DMS153 (cell line): ENCODE measurements around the gene PPP4R4.
"Not testable (repeated sequence)": the region's sequence is repeated elsewhere in the genome, so short reads cannot be mapped to it uniquely, and the experiment has no call there.

Source experiments
- DNase-seq: peaks from one replicate; lab custom pipeline; 2025; lab: John Stamatoyannopoulos, UW

The PPP4R4 gene

GRCh38 chr14:94143711-94144110 is 30.4 kb upstream of the PPP4R4 start:
- DNase-seq: no peak

GRCh38 chr14:94144765-94145164 is 29.4 kb upstream of the PPP4R4 start:
- DNase-seq: no peak

- peak; percentile 86 for DNase-seq
These were observed 28.1 kb upstream of the PPP4R4 start for GRCh38 chr14:94145902-94146527.

GRCh38 chr14:94152676-94153075 is 21.4 kb upstream of the PPP4R4 start:
- DNase-seq: no peak

DNA sequence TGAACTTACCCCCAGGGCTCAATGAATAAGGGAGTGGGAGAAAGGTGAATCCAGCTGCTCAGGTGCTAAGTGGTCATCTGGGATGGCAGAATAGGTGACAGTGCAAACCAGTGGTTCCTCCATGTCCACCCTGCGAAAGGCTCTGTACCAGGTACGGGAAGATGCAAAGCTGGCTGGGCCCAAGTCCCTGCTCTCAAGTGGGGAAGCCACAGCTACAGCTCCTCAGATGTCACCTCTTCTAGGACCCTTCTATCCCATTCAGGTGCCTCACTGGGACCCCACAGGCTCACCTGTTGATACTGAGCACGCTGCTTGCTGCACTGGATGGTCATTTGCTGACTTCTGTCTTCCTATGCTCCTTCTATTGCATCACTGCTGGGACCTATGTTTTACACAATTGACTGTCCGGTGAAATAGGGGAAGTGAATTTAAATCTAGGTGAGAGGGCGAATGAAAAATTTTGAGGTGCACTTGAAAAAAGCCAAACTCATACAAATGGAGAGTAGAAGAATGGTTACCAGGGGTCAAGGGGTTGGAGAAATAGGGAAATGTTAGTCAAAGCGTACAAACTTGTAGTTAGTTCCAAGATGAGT is 20.3 kb upstream of the PPP4R4 start:
- DNase-seq: no peak

DNA sequence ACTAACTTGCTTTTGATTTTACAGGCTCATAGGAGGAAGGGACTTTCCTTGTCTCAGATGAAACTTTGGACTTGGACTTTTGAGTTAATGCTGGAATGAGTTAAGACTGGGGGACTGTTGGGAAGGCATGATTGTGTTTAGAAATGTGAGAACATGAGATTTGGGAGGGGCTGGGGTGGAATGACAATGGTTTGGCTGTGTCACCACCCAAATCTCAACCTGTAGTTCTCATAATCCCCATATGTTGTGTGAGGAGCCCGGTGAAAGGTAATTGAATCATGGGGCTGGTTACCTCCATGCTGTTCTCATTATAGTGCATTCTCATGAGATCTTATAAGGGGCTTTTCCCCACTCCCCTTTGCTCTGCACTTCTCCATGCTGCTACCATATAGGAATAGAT is 18.0 kb upstream of the PPP4R4 start:
- DNase-seq: not testable (repeated sequence)

GRCh38 chr14:94157197-94157596 is 16.9 kb upstream of the PPP4R4 start:
- peak; percentile 83 for DNase-seq

GRCh38 chr14:94158239-94158883 is 15.8 kb upstream of the PPP4R4 start:
- no peak for DNase-seq

DNA sequence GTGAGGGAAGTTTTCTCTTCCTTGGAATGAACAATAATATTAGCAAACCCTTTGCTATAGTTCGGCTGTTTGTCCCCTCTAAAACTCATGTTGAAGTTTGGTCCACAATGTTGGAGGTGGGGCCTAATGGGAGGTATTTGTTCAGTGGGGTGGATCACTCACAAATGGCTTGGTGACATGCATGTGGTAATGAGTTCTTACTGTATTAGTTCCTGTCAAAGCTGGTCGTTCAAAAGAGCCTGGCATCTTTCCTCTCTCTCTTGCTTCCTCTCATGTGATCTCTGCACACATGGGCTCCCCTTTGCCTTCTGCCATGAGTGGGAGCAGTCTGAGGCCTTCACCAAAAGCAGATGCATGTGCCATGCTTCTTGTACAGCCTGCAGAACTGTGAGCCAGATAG is 13.1 kb upstream of the PPP4R4 start:
- DNase-seq: no peak

DNA sequence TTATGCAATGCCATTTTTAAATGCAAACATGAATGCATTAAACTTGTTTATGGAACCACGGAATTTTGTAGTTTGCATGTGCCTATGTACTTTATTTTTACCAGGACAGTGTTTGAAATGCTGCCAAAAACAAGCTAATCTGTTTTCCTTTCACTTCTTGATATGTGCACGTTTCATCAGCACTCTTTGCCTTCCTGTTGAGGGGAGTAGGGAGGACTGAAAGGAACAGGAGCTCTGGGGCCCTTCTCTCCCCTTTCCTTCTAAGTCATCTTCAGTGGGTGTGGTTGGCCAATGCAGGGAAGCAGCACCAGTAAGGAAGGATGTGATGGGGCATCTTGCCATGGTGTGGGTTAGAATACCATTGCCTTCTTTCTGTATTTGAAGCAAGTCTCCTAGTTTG is 12.1 kb upstream of the PPP4R4 start:
- DNase-seq: no peak

GRCh38 chr14:94162466-94162865 is 11.7 kb upstream of the PPP4R4 start:
- no peak for DNase-seq

DNA sequence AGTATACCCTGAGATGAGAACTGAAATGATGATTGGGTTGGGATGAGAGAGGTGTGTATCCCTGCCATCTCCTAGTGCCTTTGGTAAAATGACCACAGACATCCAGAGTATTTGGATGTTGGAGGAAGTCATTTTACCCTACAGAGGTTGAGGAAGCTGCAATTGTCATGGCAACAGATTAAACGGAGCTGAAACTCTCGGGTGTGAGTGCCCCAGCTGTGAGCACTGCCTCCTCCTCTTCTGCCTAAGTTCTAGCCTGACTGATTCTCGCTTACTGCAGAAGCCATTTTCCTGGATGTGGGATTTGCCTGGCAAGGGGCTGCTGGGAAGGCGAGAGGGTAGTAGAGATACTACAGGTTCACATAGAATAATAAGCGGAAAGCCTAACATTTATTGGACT is 10.3 kb upstream of the PPP4R4 start:
- no peak for DNase-seq

DNA sequence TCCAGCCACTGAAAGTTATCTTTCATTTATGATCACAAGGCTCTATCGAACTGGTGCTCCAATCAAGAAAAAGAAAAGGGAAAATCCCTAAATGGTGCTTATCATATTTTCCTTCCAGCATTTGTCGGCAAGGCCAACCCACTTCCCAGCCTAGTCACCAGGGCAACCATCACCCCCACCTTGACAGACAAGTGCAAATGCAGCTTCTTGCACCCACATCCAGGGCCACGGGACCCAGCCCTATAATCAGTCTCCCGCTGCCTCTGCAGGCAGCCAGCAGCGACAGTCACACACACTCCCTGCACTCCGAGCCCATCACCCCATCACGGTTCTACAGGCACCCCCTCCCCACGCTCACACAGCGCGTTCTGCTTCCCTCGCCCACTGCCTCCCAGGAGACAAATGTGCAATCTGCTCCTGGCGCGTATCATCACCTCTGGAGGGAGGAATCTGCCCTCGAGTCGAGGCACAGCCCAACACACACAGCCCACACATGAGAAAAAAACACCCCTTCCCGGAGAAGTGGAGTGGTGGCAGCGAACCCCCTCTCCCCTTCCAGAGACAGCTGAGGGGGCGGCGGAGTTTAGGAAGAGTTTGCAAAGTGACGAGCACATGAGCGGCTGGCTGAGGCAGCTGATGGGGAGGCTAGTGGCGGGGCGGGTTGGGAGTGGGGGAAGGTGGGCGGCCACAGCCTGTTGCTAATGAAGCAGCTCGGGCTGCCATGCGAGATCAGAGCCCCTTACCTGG is 9.3 kb upstream of the PPP4R4 start:
- no peak for DNase-seq

DNA sequence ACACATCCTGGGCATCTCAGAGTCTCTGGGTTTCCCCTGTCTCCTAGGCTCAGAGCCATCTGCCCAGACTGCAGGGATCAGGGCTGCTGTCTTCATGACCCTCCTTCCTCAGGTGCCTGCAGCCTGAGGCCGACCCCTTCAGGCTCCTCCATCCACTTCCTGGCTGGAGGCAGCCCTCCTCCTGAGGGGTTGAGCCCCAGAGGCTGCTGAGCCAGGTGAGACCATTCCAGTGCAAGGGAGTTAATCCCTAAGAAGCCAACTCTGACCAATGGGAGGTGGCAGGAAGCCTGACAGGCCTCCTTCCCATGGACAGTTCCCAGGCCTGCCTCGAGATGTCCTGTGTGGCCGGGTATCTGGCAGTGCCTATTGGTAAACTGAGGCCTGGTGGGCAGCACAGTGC is 8.4 kb upstream of the PPP4R4 start:
- DNase-seq: no peak

- no peak for DNase-seq
These were observed 4.0 kb upstream of the PPP4R4 start for GRCh38 chr14:94170136-94170535.

GRCh38 chr14:94171208-94171607 is 2.9 kb upstream of the PPP4R4 start:
- no peak for DNase-seq

- DNase-seq: no peak
These were observed 1.6 kb upstream of the PPP4R4 start for GRCh38 chr14:94172545-94172944.

DNA sequence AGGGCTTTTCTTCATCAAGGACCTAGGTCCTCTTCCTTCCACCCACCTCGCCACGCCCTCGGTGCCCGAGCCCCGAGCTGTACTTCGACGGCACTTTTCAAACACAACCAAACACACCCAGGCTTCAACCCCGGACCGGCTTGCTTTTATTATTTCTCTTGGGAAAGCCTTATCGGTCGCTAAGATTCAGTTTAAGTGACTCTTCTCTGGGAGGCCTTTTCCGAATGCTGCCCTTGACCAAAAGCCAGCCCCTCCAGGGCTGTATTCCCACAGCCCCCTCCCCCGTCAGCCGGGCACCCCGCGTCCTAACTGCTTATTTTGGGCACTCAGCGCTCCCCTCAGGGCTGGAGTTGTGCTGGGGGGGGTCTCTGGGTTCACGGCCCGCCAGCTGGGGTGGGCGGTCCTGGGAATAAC is 644 bp upstream of the PPP4R4 start:
- no peak for DNase-seq

DNA sequence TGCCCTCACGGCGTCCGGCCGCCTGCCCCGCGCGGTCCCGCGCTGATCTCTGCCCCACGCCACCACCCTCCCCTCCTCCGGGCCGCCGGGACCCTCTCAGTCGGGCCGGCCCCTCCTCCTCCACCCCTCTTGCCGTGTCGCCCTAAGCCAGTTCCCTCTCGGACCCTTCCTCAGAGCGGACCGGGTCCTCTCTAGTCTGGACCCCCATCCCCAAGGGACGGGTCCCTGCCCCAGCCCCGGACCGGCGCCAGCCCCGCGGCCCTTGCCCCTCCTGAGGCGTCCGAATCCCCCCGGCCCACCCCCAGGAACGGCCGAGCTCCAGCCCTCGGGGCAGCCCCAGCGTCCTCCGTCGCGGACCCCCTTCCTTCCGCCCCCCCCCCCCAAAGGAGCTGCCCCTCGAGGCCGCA is 485 bp downstream of the PPP4R4 start:
- DNase-seq: no peak

DNA sequence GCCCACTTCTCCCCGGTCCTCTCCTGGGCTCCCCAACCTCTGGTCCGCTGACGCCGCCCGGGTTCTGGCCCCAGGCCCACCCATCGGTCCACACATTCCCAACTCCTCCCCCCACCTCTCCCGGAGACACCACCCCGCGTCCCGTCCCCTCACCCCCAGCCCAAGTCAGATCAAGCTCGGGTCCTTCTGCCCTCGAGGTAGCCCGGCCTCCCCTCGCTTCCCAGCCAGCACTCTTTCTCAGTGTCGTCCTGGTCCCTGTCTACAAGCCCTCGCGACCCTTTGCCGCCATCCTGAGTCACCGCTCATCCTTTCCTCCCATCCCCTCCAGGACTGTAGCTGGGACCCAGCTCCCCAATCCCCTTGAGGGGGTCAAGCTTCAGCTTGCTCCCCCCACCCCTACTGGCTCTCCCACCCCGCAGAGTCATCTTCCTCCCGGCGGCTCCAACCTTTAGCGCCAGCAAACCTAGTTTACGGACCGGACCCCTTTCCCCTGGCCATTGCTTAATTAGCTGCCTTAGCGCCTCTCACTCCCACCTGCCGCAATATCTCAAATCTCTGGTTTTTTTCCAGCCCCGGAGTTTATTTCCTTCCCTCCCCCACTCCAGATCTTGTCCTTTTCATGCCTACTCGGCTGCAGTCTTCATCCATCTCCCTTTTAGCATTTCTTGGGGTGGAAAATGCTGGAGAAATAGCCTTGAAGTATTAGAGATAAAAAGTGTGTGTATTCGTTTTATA is 1.1 kb downstream of the PPP4R4 start:
- no peak for DNase-seq

- DNase-seq: no peak
These were observed 1.6 kb downstream of the PPP4R4 start for GRCh38 chr14:94175747-94176146.

GRCh38 chr14:94176808-94177207 is 2.7 kb downstream of the PPP4R4 start:
- DNase-seq: no peak
